Measurements from ENCODE around the gene SCLY. TPM values are rescaled to one million over a fixed set of nuclear protein-coding genes. Genes with fewer than 3 reads are reported as not detected.
A peak's percentile ranks its signal among the peaks of the same experiment; 100 is the strongest.

SCLY gene
- total RNA-seq, 1 experiment from 2014 or later, result 40.1 TPM

- no peak for TF ChIP-seq CTCF (IDR thresholded peaks at IDR 0.05; ENCODE audit: unreplicated experiment)
- Mint-ChIP-seq H3K27me3 (ENCODE audit: insufficient read depth, unreplicated experiment) (no peaks in the 10 kb centered on the region), H3K4me1 (ENCODE audit: insufficient read depth, unreplicated experiment) (peaks cover 20% of the 10 kb centered on the region), H3K4me3 (ENCODE audit: unreplicated experiment) (no peak within 1 kb of the TSS), H3K36me3 (ENCODE audit: insufficient read depth, unreplicated experiment) (no peaks in the 10 kb centered on the region), H3K27ac (ENCODE audit: low read depth, unreplicated experiment) (no peak within 1 kb of the TSS), H3K9me3 (ENCODE audit: unreplicated experiment) (no peaks in the 10 kb centered on the region)
- no peak for DNase-seq (ENCODE audit: unreplicated experiment)
- intact Hi-C loops (cut with micrococcal nuclease), result loop anchor here (5.0 kb wide), 1 partner anchor 76 kb away; the partner anchor contains the start of gene SCLY
- CTCF ChIA-PET, result interaction anchor here (0.5 kb wide), 1 partner anchor 314 kb away, joined by 3 read pairs; no protein-coding TSS in a partner anchor
- no TSS peak for BruUV-seq (replicated peaks)
- POLR2A ChIA-PET, result interaction anchor here (0.6 to 2.1 kb wide), 2 partner anchors 46 to 78 kb away, joined by 4 to 5 read pairs; partner anchors contain the start of gene SCLY
These were observed 77.8 kb downstream of the SCLY start, which contains the start of gene KLHL30 for GRCh38 chr2:238138331-238139195. TSS of gene KLHL30 (plus strand) at chr2:238138668. CDS start at chr2:238140755, 2,087 bp downstream.

- CTCF ChIA-PET, result no interaction called here
- intact Hi-C loops (cut with micrococcal nuclease), result loop anchor here (5.0 kb wide), 1 partner anchor 77 kb away; the partner anchor contains the start of gene SCLY
These were observed 78.6 kb downstream of the SCLY start for GRCh38 chr2:238139196-238140039.

GRCh38 chr2:238140040-238140439, 79.2 kb downstream of the SCLY start:
- H3K27me3 Mint-ChIP-seq (ENCODE audit: insufficient read depth, unreplicated experiment), result no peaks in the 10 kb centered on the region
- ChIA-PET POLR2A (no interaction called here), CTCF (no interaction called here)
- H3K36me3 Mint-ChIP-seq (ENCODE audit: insufficient read depth, unreplicated experiment), result no peaks in the 10 kb centered on the region
- BruUV-seq (replicated peaks), result no TSS peak
- DNase-seq (ENCODE audit: unreplicated experiment), result no peak
- H3K4me3 Mint-ChIP-seq (ENCODE audit: unreplicated experiment), result no peak overlapping the region
- H3K9me3 Mint-ChIP-seq (ENCODE audit: unreplicated experiment), result no peaks in the 10 kb centered on the region
- H3K27ac Mint-ChIP-seq (ENCODE audit: low read depth, unreplicated experiment), result no peak overlapping the region
- peaks cover 26% of the 10 kb centered on the region for H3K4me1 Mint-ChIP-seq (ENCODE audit: insufficient read depth, unreplicated experiment)
- no peak for TF ChIP-seq CTCF (IDR thresholded peaks at IDR 0.05; ENCODE audit: unreplicated experiment)
- intact Hi-C loops (cut with micrococcal nuclease), result no loop called here

More at GRCh38 chr2:238139196-238140039, 78.6 kb downstream of the SCLY start:
- Mint-ChIP-seq H3K27me3 (ENCODE audit: insufficient read depth, unreplicated experiment) (no peaks in the 10 kb centered on the region), H3K27ac (ENCODE audit: low read depth, unreplicated experiment) (no peak overlapping the region), H3K4me1 (ENCODE audit: insufficient read depth, unreplicated experiment) (peaks cover 26% of the 10 kb centered on the region), H3K9me3 (ENCODE audit: unreplicated experiment) (no peaks in the 10 kb centered on the region), H3K4me3 (ENCODE audit: unreplicated experiment) (no peak overlapping the region), H3K36me3 (ENCODE audit: insufficient read depth, unreplicated experiment) (no peaks in the 10 kb centered on the region)
- POLR2A ChIA-PET, result no interaction called here
- BruUV-seq (replicated peaks), result no TSS peak
- TF ChIP-seq CTCF (IDR thresholded peaks at IDR 0.05; ENCODE audit: unreplicated experiment), result peak; percentile 43
- DNase-seq (ENCODE audit: unreplicated experiment), result no peak

Data from MCF 10A (cell line).